H1 (cell line): Measurements from ENCODE around the gene SBNO2. TPM values are rescaled to one million over a fixed set of nuclear protein-coding genes. Genes with fewer than 3 reads are reported as not detected.

Experiments used
- CTCF ChIA-PET: fragments of 300-600 bp; sonication (Branson Sonifier 250); formaldehyde crosslinking; loops from one replicate; lab custom pipeline; 2021; ENCODE audit not compliant: partially characterized antibody; lab: Charles Lee
- POLR2A ChIA-PET: fragments of 300-600 bp; sonication (Branson Sonifier 250); formaldehyde crosslinking; loops from one replicate; lab custom pipeline; 2021; ENCODE audit warnings: inconsistent platforms; ENCODE audit not compliant: partially characterized antibody; lab: Charles Lee
- DNase-seq, 2 experiments: peaks; one replicate each; pipeline versions ENCODE4 v3.0.0 to v3.0.0-alpha.2; 2010 to 2022; ENCODE audit warnings: low spot score in 2 of 2, low read depth in 1 of 2, mixed read lengths in 1 of 2
- FAIRE-seq: peaks from 2 replicates; lab custom pipeline; 2011; peaks lifted over from hg19 to GRCh38; lab: Jason Lieb, UNC
- H2AFZ ChIP-seq: 2 replicates; pipeline ENCODE4 v1.8.1; 2012; ENCODE audit warnings: low read length, inconsistent platforms
- H2AK5ac ChIP-seq: 2 replicates; pipeline ENCODE4 v1.6.1; 2013; ENCODE audit warnings: low read depth, low read length
- H2BK120ac ChIP-seq: replicated peaks from 2 replicates; pipeline ENCODE3; 2013; ENCODE audit warnings: low read depth, low read length, inconsistent platforms
- H2BK12ac ChIP-seq: 2 replicates; pipeline ENCODE4 v1.6.1; 2013; ENCODE audit warnings: low read depth, low read length
- H2BK15ac ChIP-seq: 2 replicates; pipeline ENCODE4 v1.6.1; 2013; ENCODE audit warnings: low read length
- H2BK20ac ChIP-seq: 2 replicates; pipeline ENCODE4 v1.6.1; 2013; ENCODE audit warnings: low read length
- H2BK5ac ChIP-seq: 2 replicates; pipeline ENCODE4 v1.6.1; 2013; ENCODE audit warnings: low read depth, low read length
- H3K14ac ChIP-seq: 2 replicates; pipeline ENCODE4 v1.6.1; 2013; ENCODE audit warnings: inconsistent platforms; ENCODE audit not compliant: insufficient read length
- H3K18ac ChIP-seq: 2 replicates; pipeline ENCODE4 v1.6.1; 2013; ENCODE audit warnings: low read length; ENCODE audit errors: extremely low read depth
- H3K23ac ChIP-seq: 2 replicates; pipeline ENCODE4 v1.6.1; 2013; ENCODE audit warnings: inconsistent platforms; ENCODE audit not compliant: insufficient read length
- H3K23me2 ChIP-seq: 2 replicates; pipeline ENCODE4 v1.6.1; 2013; ENCODE audit warnings: low read depth, low read length
- H3K27ac ChIP-seq: 2 replicates; pipeline ENCODE4 v1.6.1; 2011; ENCODE audit warnings: low read depth, low read length, inconsistent platforms
- H3K27me3 ChIP-seq, 4 experiments: replicated peaks in 1 of 4; 1 replicate in 1 of 4; 2 replicates in 3 of 4; pipeline versions ENCODE4 v1.6.1 to v1.8.1; 2011 to 2013; ENCODE audit warnings: low read length in 3 of 4, mild to moderate bottlenecking in 3 of 4, inconsistent platforms in 2 of 4, mixed read lengths in 2 of 4, moderate library complexity in 1 of 4; ENCODE audit not compliant: control insufficient read depth in 3 of 4, insufficient read depth in 3 of 4; ENCODE audit errors: extremely low read depth in 1 of 4
- H3K36me3 ChIP-seq, 4 experiments: 2 replicates each; pipeline versions ENCODE4 v1.6.1 to v1.8.1; 2011 to 2013; ENCODE audit warnings: mild to moderate bottlenecking in 4 of 4, low read length in 3 of 4, moderate library complexity in 2 of 4, control low read depth in 1 of 4, inconsistent platforms in 1 of 4; ENCODE audit not compliant: insufficient read depth in 4 of 4, control insufficient read depth in 2 of 4
- H3K4ac ChIP-seq: replicated peaks from 2 replicates; pipeline ENCODE3; 2013; ENCODE audit warnings: low read length, low read depth, mixed read lengths, inconsistent platforms; ENCODE audit not compliant: insufficient read length
- H3K4me1 ChIP-seq, 4 experiments: replicated peaks in 1 of 4; 1 replicate in 1 of 4; 2 replicates in 3 of 4; pipeline versions ENCODE4 v1.6.1 to v1.8.1; 2011 to 2013; ENCODE audit warnings: low read length in 3 of 4, inconsistent platforms in 2 of 4, mixed read lengths in 1 of 4; ENCODE audit not compliant: insufficient read depth in 4 of 4, control insufficient read depth in 3 of 4
- H3K4me2 ChIP-seq, 2 experiments: 2 replicates each; pipeline versions ENCODE4 v1.6.1 to v1.8.1; 2011 to 2013; ENCODE audit warnings: low read depth in 2 of 2, low read length in 2 of 2, control low read depth in 1 of 2, inconsistent platforms in 1 of 2, mild to moderate bottlenecking in 1 of 2; ENCODE audit not compliant: insufficient read depth in 1 of 2
- H3K4me3 ChIP-seq, 4 experiments: fragments of 200-600, 300-600 bp in 1 of 4; sonication (generic), shearing (Covaris generic), sonication (Bioruptor Twin) in 1 of 4; 2 replicates each; pipeline versions ENCODE4 v1.5.1 to v1.8.1; 2011 to 2016; ENCODE audit warnings: low read length in 4 of 4, low read depth in 3 of 4, control low read depth in 2 of 4, inconsistent platforms in 2 of 4, mild to moderate bottlenecking in 2 of 4, mixed read lengths in 1 of 4, moderate library complexity in 1 of 4; ENCODE audit not compliant: insufficient read depth in 2 of 4; ENCODE audit errors: extremely low read depth in 1 of 4
- H3K56ac ChIP-seq: replicated peaks from 2 replicates; pipeline ENCODE3; 2013; ENCODE audit warnings: low read depth, mild to moderate bottlenecking, mixed read lengths, low read length, inconsistent platforms; ENCODE audit not compliant: insufficient read length
- H3K79me1 ChIP-seq: 2 replicates; pipeline ENCODE4 v1.6.1; 2013; ENCODE audit warnings: low read depth, low read length, control low read depth
- H3K79me2 ChIP-seq, 2 experiments: 2 replicates each; pipeline versions ENCODE4 v1.6.1 to v1.8.1; 2012 to 2013; ENCODE audit warnings: low read length in 2 of 2, mild to moderate bottlenecking in 2 of 2, inconsistent platforms in 1 of 2; ENCODE audit not compliant: insufficient read depth in 2 of 2, control insufficient read depth in 1 of 2
- H3K9ac ChIP-seq, 4 experiments: replicated peaks in 1 of 4; 1 replicate in 1 of 4; 2 replicates in 3 of 4; pipeline versions ENCODE4 v1.6.1 to v1.8.1; 2011 to 2013; ENCODE audit warnings: low read depth in 3 of 4, low read length in 3 of 4, control low read depth in 2 of 4, mild to moderate bottlenecking in 2 of 4, moderate library complexity in 2 of 4, inconsistent platforms in 1 of 4; ENCODE audit errors: extremely low read depth in 1 of 4
- H3K9me3 ChIP-seq, 2 experiments: 2 replicates each; pipeline versions ENCODE4 v1.6.1 to v1.8.1; 2012 to 2013; ENCODE audit warnings: mild to moderate bottlenecking in 2 of 2, moderate library complexity in 2 of 2, control low read depth in 1 of 2, inconsistent platforms in 1 of 2, low read depth in 1 of 2, low read length in 1 of 2, mixed read lengths in 1 of 2; ENCODE audit not compliant: insufficient read depth in 2 of 2
- H4K20me1 ChIP-seq, 2 experiments: replicated peaks in 1 of 2; 2 replicates each; pipeline versions ENCODE3 to v1.8.1; 2011 to 2013; ENCODE audit warnings: inconsistent platforms in 2 of 2, low read length in 2 of 2, mild to moderate bottlenecking in 1 of 2; ENCODE audit not compliant: insufficient read depth in 2 of 2, control insufficient read depth in 1 of 2
- H4K5ac ChIP-seq: 2 replicates; pipeline ENCODE4 v1.6.1; 2013; ENCODE audit warnings: low read length, low read depth, mixed read lengths, inconsistent platforms; ENCODE audit not compliant: insufficient read length
- H4K8ac ChIP-seq: 2 replicates; pipeline ENCODE4 v1.8.0; 2013; ENCODE audit warnings: mild to moderate bottlenecking, moderate library complexity, low read length, inconsistent platforms; ENCODE audit not compliant: insufficient read depth; ENCODE audit errors: extremely low read depth
- H4K91ac ChIP-seq: replicated peaks from 2 replicates; pipeline ENCODE3; 2013; ENCODE audit warnings: low read length, mixed read lengths, inconsistent platforms; ENCODE audit not compliant: insufficient read length
- ASH2L ChIP-seq: fragments of 200-600, 300-600 bp; sonication (generic); IDR thresholded peaks from one replicate; pipeline ENCODE4 v1.7.1; 2017; ENCODE audit warnings: low read length
- CTBP2 ChIP-seq: IDR thresholded peaks from 2 replicates; pipeline ENCODE4 v1.7.0; 2011; ENCODE audit warnings: borderline replicate concordance, mild to moderate bottlenecking, moderate library complexity, mixed read lengths, low read length; ENCODE audit not compliant: insufficient read depth, insufficient read length
- KDM1A ChIP-seq: fragments of 200-600, 300-600 bp; sonication (generic); IDR thresholded peaks from 2 replicates; pipeline ENCODE4 v1.7.1; 2016; ENCODE audit warnings: mild to moderate bottlenecking, low read length, borderline replicate concordance
- POU5F1 ChIP-seq: IDR thresholded peaks from 2 replicates; pipeline ENCODE4 v1.6.1; 2011; ENCODE audit warnings: low read depth, mild to moderate bottlenecking, low read length, moderate library complexity
- WGBS, 2 experiments: shearing (Covaris generic) in 1 of 2; methylation state at CpG; one replicate each; pipeline versions ENCODE4 v1.1.6 to v1.1.7; 2013 to 2015; ENCODE audit warnings: low lambda C conversion rate in 2 of 2, mixed read lengths in 2 of 2, inconsistent platforms in 1 of 2, low coverage in 1 of 2, missing lambda C conversion rate in 1 of 2; ENCODE audit not compliant: insufficient replicate concordance in 2 of 2, insufficient coverage in 1 of 2, insufficient read length in 1 of 2; ENCODE audit errors: extremely low coverage in 1 of 2, missing lambda C conversion rate in 1 of 2; 5-methylcytosine and 5-hydroxymethylcytosine counted together
- polyA plus RNA-seq, 7 experiments: library from polyadenylated mRNA; depleted of rRNA in 3 of 7; stranded (reverse) in 5 of 7; unstranded in 2 of 7; fragments of >200 nt in 5 of 7; fragments of 200-250 nt in 2 of 7; gene quantifications; 1 replicate in 5 of 7; 2 replicates in 1 of 7; 4 replicates in 1 of 7; pipeline versions ENCODE4 v1.2.1 to v1.2.3, GENCODE V29; 2011 to 2013; ENCODE audit warnings: missing spikeins in 2 of 7, mixed read lengths in 2 of 7
- total RNA-seq: library from RNA; stranded (reverse); fragmentation: NEBNext Ultra II Directional; extraction: Animal tissue kit (Norgen Biotek cat#: 25700); gene quantifications from 2 replicates; pipeline ENCODE4 v1.2.1, GENCODE V29; 2021

Gene SBNO2
- total and polyA plus RNA-seq, 2 of the 8 experiments (the other 6 are each of a cell fraction or from before 2014, with no cell fraction given): 12.2 to 31.4 TPM

- Histone ChIP-seq H3K79me2 (peaks cover 0 to 23% of the 10 kb centered on the region in 2 experiments; a peak in 3 of 4 replicates), H3K56ac (no peak overlapping the region), H2AFZ (no peak overlapping the region), H3K4me3 (no peak overlapping the region), H3K18ac (no peak overlapping the region), H4K5ac (no peak overlapping the region), H3K27me3 (no peaks in the 10 kb centered on the region), H3K23me2 (no peaks in the 10 kb centered on the region), H2BK12ac (no peak overlapping the region; the same call in 1 of the 2 replicates), H2BK15ac (no peak overlapping the region), H3K36me3 (no peaks in the 10 kb centered on the region), H3K9me3 (no peaks in the 10 kb centered on the region), H2BK20ac (no peak overlapping the region), H3K14ac (no peak overlapping the region), H4K91ac (no peak overlapping the region), H4K20me1 (peaks cover 0 to 28% of the 10 kb centered on the region in 2 experiments), H2AK5ac (no peak overlapping the region), H3K4ac (no peak overlapping the region), H3K27ac (no peak overlapping the region), H4K8ac (no peak overlapping the region), H3K23ac (no peak overlapping the region), H2BK5ac (no peak overlapping the region), H3K9ac (no peak overlapping the region), H3K4me2 (no peak overlapping the region), H3K79me1 (peaks cover 17% of the 10 kb centered on the region), H3K4me1 (peaks cover 0 to 3% (median 2%) of the 10 kb centered on the region in 4 experiments; a peak in 3 of 7 replicates), H2BK120ac (no peak overlapping the region)
- TF ChIP-seq POU5F1: no peak
- no peak for TF ChIP-seq KDM1A
- no peak for TF ChIP-seq CTBP2
- TF ChIP-seq ASH2L: no peak
- POLR2A ChIA-PET: interaction anchor here (0.7 to 2.0 kb wide), 8 partner anchors 8 to 78 kb away, joined by 3 to 5 read pairs (median 4); no protein-coding TSS in a partner anchor
- no peak for DNase-seq
- WGBS, 2 experiments: 93% methylated on average over 35 of the region's 41 CpGs; no CpG with 5 or more reads in 1 of the 2 experiments
- CTCF ChIA-PET: interaction anchor here (1.0 to 2.0 kb wide), 6 partner anchors 14 to 60 kb away, joined by 3 to 5 read pairs (median 3); no protein-coding TSS in a partner anchor
- FAIRE-seq: no peak
Measured at GRCh38 chr19:1163283-1163933, 10.7 kb downstream of the SBNO2 start.
